CD4-positive, alpha-beta T cell treated with Interleukin-6 for 4 hours (primary cell): ENCODE results near the gene CCDC88C.
A peak's percentile ranks its signal among the peaks of the same experiment; 100 is the strongest.

ENCODE experiments used
- DNase-seq: peaks from one replicate; pipeline ENCODE4 v3.0.0-alpha.2; 2020; ENCODE audit warnings: mixed read lengths

The CCDC88C gene

DNA sequence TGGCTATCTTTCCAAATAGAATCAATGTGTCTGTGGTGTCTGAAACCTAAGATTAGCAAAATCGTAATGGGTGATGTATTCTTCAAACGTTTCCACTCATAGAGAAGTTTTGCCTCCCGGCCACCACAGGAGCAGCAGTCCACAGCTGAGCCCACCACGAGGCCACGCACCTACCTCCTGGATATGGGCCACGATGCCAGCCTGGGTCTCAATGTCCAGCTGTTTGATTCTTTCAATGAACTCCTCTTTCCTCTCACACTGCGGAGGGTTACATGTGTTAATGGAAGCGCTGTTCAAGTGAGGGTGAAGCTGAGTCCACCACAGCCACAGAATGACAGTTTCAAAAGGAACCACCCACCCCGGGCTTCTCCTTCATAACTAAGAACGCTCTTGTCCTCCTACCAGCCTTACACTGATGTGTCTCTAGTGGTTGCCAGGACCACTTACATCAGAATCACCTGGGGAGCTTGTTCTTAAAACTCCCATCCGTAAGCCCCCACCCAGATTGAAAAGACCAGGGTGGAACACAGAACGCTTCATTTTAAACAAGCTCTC, 75.3 kb downstream of the CCDC88C start:
- no peak for DNase-seq

DNA sequence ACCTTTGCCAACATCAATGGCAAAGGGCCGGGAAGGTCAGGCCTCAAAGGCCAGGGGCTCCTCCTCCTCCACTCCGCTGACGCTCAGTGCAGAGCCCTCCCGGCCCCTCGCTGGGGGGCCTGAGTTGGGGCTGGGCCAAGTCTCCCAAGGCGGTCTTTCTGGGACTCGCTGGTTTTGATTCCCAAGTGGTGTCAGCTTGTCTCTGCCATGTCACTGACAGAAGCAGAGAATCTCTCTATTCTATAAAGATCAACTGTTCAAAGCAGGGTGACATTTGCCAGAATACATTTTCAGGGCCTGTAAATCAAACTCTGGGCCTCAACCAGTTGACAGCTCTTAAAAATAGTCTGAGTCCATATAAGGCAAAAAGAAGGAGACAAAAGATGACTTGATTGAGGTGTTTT, 75.9 kb downstream of the CCDC88C start:
- DNase-seq: no peak

DNA sequence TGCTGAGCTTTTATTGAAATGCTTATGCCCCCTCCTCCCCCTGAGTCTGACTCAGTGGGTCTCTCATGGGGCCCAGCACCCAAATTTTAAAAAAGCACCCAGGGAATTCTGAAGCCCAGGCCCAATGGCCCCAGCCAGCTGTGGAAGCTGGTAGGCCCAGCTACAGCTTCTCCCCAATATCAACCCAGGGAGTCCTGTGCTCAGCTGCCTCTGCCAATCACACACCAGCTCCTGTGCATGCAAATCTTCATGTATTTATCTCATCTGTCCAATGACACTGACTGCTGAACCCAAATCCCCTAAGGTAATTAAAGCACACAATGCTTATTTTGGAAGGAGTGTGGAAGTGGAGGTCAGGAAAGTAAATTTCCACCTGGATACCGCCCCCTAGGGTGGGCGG, 76.3 kb downstream of the CCDC88C start:
- no peak for DNase-seq

DNA sequence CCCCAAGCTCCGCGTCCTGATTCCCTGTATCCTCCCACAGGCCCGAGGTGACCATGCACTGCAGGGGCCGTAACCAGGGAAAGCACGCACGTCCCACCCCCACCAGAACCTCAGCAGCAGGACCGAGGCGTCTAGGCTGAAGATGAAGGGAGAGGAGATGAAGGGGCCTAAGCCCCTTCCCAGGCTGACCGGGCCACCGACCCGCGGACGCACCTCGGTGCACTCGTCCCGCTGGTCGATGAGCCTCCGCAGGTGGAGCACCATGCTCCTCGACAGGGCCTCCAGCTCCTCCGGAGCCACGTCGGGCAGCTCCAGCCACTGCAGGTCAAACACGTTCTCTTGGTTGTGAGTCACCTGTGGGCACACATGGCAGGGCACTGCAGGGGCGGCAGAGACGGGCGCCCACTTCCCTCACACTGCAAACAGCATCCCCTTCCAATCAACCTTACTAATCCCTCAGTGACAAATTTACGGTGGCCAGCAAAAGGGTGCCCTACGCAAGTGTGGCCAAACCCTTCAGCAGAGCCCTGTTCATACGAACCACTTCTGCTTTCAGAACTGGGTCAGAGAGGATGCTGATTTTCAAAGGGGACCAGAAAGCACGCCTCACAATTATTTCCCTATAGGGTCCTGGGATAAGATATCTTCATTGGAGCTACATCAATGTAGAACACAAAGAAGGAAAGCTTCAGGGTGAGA, 77.8 kb downstream of the CCDC88C start:
- DNase-seq: no peak

DNA sequence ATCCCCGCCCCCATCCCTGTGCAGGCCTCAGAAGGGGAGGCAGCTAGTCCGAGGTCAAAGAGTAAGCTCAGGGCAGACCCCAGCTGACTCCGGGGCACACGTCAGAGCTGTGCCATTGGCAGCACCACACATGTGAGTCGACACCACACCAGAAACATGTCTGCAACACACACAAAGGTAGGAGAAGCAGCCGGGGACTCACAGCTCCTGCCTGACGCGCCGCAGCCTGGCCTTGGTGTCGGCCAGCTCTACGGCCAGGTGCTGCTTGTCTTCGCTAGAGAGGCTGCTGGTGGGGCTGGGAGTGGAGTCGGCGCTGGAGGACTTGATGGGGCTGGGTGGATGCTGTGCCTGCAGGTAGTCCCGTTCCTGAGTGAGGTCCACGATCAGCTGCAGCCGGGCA, 78.5 kb downstream of the CCDC88C start:
- DNase-seq: no peak

DNA sequence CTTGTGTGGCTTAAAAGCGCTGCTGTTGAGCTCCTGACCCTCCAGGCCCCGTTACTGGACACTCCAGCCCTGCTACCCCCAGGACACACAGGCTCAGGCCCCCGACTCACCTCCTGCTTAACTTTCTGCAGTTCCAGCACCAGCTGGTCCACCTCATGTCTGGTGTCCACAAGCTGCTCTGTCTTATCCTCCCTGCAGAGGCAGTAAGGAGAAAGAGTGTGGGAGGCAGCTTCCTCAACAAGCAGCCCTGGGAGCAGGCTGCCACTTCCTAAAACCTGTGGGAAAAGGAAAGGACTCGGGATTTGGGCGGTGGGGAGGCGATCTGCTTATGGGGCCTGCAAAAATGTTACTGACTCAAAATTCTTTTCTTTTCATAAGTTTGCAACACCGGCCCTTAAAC, 79.2 kb downstream of the CCDC88C start:
- DNase-seq: no peak

DNA sequence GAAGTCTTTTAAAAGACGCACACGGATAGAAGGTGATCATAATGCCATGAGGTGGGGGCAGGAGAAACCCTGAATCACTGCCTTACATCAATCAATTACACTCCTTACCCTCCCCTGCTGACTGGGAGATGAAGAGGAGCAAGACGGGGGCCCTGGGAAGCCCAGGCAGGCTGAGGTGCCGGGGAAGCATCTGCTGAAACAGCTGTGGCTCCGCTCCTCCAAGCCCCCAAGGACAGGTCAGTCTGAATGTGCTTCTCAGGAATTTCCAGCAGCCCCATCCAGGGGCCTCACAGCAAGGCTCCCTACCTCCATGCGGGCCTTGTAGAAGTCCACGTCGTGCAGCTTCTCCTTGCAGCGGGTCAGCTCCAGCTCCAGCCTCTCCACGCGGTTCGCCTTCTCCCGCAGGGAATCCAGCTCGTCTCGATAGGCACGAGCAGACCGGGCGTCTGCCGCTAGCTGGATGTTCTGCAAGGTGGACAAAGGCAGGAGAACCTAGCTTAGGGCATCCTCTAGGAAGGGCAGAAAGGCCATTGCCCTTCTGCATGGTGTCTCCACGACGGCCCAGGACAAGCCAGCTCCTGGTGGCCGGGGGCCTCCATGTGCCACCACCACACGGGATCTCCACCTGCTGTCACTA, 79.8 kb downstream of the CCDC88C start:
- no peak for DNase-seq

DNA sequence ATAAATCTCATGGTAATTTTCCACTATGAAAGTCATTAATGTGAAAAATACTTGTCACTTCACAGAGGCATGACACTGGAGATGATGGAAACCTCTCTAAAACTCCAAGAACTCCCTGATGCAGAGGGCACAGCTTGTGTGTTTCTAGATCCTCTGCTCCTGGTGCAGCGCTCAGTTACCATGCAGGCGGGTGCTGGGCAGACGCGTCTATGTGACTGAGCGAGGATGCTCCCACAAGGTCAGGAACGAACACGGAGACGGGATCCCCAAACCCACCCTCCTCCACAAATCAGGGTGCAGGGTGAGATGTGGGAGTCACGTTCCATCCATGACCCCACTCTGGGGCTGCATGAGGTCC, 81.5 kb downstream of the CCDC88C start:
- DNase-seq: no peak

- no peak for DNase-seq
These were observed 82.2 kb downstream of the CCDC88C start for GRCh38 chr14:91335191-91336092.

DNA sequence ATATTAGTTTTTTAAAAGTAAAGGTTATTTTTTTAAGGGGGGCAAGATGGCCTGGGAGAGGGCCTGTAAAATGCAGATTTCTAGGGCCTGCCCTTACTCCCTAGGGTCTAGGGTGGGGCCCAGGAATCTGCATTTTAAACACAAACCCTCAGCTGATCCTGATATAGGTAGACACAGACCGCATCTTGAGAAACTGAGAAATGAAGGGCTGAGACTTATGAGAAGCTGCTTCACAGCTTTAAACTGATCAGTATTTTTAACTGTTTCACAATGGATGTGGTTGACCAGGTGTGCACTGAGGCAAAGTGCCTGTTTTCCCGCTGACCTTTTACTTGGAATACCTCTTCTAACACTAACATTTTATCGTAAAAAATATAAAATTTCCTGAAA, 84.0 kb downstream of the CCDC88C start:
- no peak for DNase-seq

DNA sequence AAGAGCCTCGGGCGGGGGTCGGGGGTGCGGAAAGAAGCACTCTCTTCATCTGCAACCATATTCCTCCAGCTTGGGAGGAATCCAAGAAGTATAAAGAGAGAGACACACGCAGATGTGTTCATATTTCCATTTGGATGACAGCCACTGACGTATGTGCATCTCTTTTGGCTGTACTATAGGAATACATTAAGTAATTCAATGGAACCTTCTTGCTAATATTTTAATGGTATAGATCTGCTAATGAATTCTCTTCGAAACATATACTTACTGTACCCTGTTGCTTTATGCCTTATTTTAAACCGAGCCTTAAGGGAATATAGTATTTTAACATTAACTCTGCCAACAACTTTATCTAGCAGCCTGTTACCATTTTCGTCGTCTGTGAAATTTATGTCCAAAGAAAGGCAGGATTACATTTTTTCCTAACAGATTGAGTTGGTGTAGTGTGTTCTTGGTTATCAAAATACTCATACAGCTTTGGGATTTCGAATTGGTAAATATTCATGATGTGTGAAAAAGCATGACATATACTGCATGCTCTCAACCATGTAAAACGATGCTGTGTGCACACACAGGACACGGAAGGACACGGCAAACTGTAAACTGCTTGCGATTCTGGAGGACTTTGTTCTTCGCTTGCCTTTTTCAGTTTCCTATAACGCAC, 84.5 kb downstream of the CCDC88C start:
- no peak for DNase-seq

GRCh38 chr14:91332171-91332985, 85.2 kb downstream of the CCDC88C start:
- no peak for DNase-seq

- DNase-seq: no peak
These were observed 85.9 kb downstream of the CCDC88C start for GRCh38 chr14:91331721-91332120.

GRCh38 chr14:91330856-91331255, 86.8 kb downstream of the CCDC88C start:
- peak; percentile 62 for DNase-seq

DNA sequence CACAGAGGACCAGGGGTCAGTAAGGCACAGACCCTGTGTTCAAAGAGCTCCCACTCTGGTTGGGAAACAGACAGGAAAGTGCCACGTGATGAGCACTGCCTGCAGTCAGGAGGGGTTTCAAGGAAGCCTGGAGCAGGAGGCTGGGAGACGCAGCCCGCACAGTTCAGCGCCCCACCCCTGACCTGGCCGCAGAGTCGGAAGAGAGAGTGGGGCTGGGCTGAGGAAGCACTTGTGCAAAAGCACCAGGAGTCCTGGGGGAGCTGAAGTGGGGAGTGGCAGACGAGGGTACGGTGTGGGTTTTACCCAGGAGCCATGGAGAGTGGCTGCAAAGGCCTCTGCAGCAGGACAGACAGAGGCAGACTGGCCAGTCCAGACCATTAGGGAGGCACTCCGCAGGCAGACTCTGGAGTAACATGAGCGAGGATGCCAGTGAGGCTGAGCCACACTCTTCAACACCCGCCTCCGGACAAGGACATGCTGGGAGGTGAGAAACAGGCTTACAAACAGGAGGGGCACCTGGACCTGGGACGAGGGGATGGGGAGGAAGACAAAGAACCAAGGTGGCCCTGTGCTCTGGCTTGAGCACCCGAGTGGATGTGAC, 87.4 kb downstream of the CCDC88C start:
- no peak for DNase-seq

GRCh38 chr14:91329486-91330014, 88.1 kb downstream of the CCDC88C start:
- DNase-seq: no peak

- DNase-seq: no peak
These were observed 89.1 kb downstream of the CCDC88C start for GRCh38 chr14:91328313-91329050.

- DNase-seq: no peak
These were observed 89.8 kb downstream of the CCDC88C start for GRCh38 chr14:91327661-91328312.

DNA sequence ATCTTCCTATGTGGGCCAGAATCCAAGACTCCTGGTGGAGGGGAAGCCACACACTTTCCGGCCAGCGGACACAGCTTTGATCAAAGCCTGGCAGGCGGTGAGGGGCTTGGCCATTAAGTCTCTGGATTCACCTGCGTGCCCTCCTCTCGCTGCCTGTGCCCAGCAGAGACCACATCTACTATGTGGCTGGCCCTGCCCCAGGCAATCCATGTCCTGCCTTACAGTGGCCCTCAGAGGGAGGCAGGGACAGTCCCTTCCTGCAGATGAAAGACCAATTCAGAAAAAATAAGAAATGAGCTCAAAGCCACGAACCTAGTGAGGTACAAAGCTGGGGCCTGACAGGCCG, 90.4 kb downstream of the CCDC88C start:
- no peak for DNase-seq
